Suprapubic skin (tissue), 4 donors: ENCODE data around the gene LRRN2. TPM values are rescaled to one million over a fixed set of nuclear protein-coding genes. Genes with fewer than 3 reads are reported as not detected.

Source experiments
- DNase-seq, 2 donors: peaks; one replicate each; pipeline ENCODE4 v3.0.0-alpha.2; 2019; ENCODE audit warnings: low spot score in 2 of 2
- H3K27ac ChIP-seq: fragments of 200-600 bp; sonication (generic); one replicate; pipeline ENCODE4 v1.5.1; 2019
- H3K27me3 ChIP-seq: fragments of 200-600 bp; sonication (generic); one replicate; pipeline ENCODE4 v1.5.1; 2019
- H3K36me3 ChIP-seq: fragments of 200-600 bp; sonication (generic); one replicate; pipeline ENCODE4 v1.5.1; 2019
- H3K4me1 ChIP-seq: fragments of 200-600 bp; sonication (generic); one replicate; pipeline ENCODE4 v1.5.1; 2019
- H3K4me3 ChIP-seq: fragments of 200-600 bp; sonication (generic); one replicate; pipeline ENCODE4 v1.5.1; 2019; ENCODE audit warnings: mild to moderate bottlenecking
- H3K9me3 ChIP-seq: fragments of 200-600 bp; sonication (generic); one replicate; pipeline ENCODE4 v1.5.1; 2019
- CTCF ChIP-seq, 2 donors: fragments of 200-600 bp in 1 of 2; fragments of 450-650 bp in 1 of 2; sonication (generic) in 1 of 2; IDR thresholded peaks; one replicate each; pipeline ENCODE4 v1.5.1; 2016 to 2019; ENCODE audit warnings: antibody characterized with exemption in 2 of 2, mild to moderate bottlenecking in 1 of 2, moderate library complexity in 1 of 2
- EP300 ChIP-seq: sonication (generic); formaldehyde crosslinking; IDR thresholded peaks from one replicate; pipeline ENCODE4 v1.6.1; 2017; ENCODE audit warnings: antibody characterized with exemption
- POLR2A ChIP-seq, 2 donors: fragments of 450-650 bp; IDR thresholded peaks; one replicate each; pipeline ENCODE4 v1.6.1; 2017; ENCODE audit warnings: antibody characterized with exemption in 2 of 2, mild to moderate bottlenecking in 2 of 2, moderate library complexity in 2 of 2
- POLR2AphosphoS5 ChIP-seq, 3 donors: sonication (generic); formaldehyde crosslinking; IDR thresholded peaks; one replicate each; pipeline ENCODE4 v1.6.1; 2017; ENCODE audit warnings: antibody characterized with exemption in 3 of 3
- WGBS: methylation state at CpG from one replicate; pipeline ENCODE4 v1.1.5; 2018; 5-methylcytosine and 5-hydroxymethylcytosine counted together
- total RNA-seq, 4 donors: library from RNA; depleted of rRNA; stranded (reverse); fragments of >200 nt; gene quantifications; one replicate each; pipeline ENCODE4 v1.1.0, GENCODE V29; 2016

LRRN2 gene
- total RNA-seq, 4 donors from 2014 or later: 0.19 to 0.85 (median 0.27) TPM

GRCh38 chr1:204591473-204592090, 94.0 kb downstream of the LRRN2 start:
- no peak overlapping the region for H3K27ac ChIP-seq
- H3K4me3 ChIP-seq: no peak overlapping the region
- WGBS: 73% methylated on average over 3 of the region's 3 CpGs
- no peaks in the 10 kb centered on the region for H3K27me3 ChIP-seq
- no peak for DNase-seq
- no peak for TF ChIP-seq POLR2AphosphoS5 (IDR thresholded peaks at IDR 0.05)
- TF ChIP-seq EP300: no peak
- TF ChIP-seq CTCF (IDR thresholded peaks at IDR 0.05): no peak
- H3K9me3 ChIP-seq: no peaks in the 10 kb centered on the region
- no peaks in the 10 kb centered on the region for H3K4me1 ChIP-seq
- H3K36me3 ChIP-seq: no peaks in the 10 kb centered on the region

GRCh38 chr1:204589409-204590038, 96.0 kb downstream of the LRRN2 start:
- Histone ChIP-seq H3K4me1 (no peaks in the 10 kb centered on the region), H3K4me3 (no peak overlapping the region), H3K27me3 (no peaks in the 10 kb centered on the region), H3K9me3 (no peaks in the 10 kb centered on the region), H3K36me3 (no peaks in the 10 kb centered on the region), H3K27ac (no peak overlapping the region)
- no peak for DNase-seq
- WGBS: 85% methylated on average over 8 of the region's 8 CpGs
- TF ChIP-seq EP300: no peak
- no peak for TF ChIP-seq POLR2AphosphoS5 (IDR thresholded peaks at IDR 0.05)
- no peak for TF ChIP-seq POLR2A (IDR thresholded peaks at IDR 0.05)
- TF ChIP-seq CTCF (IDR thresholded peaks at IDR 0.05): no peak

- H3K4me3 ChIP-seq: no peak overlapping the region
- WGBS: 65% methylated on average over 5 of the region's 5 CpGs
- TF ChIP-seq POLR2A (IDR thresholded peaks at IDR 0.05): no peak
- TF ChIP-seq CTCF (IDR thresholded peaks at IDR 0.05): no peak
- TF ChIP-seq POLR2AphosphoS5 (IDR thresholded peaks at IDR 0.05): no peak
- TF ChIP-seq EP300: no peak
- DNase-seq: no peak
- no peak overlapping the region for H3K27ac ChIP-seq
- H3K4me1 ChIP-seq: peaks cover 3% of the 10 kb centered on the region
- no peaks in the 10 kb centered on the region for H3K27me3 ChIP-seq
- H3K9me3 ChIP-seq: no peaks in the 10 kb centered on the region
- H3K36me3 ChIP-seq: no peaks in the 10 kb centered on the region
These were observed 96.7 kb downstream of the LRRN2 start for GRCh38 chr1:204588826-204589225.

DNA sequence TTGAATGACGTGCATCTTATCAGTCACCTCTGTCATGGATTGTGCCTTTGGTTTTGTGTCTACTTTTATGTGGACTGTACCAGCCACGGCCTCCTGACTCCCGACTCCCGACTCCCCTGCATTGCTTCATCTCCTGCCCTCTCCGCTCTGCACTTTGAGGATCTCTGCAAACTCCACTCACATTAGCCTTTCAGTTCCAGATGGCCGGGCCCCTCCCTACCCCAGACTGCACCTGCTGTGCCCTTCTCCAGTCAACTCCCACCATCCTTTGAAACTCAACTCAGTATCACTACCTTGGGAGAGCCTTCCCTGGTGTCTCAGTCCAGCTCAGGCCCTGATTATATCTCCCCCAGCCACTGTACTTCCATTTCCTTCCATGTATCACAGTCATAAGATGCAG, 97.9 kb downstream of the LRRN2 start:
- H3K4me1 ChIP-seq: peaks cover 3% of the 10 kb centered on the region
- H3K9me3 ChIP-seq: no peaks in the 10 kb centered on the region
- TF ChIP-seq POLR2AphosphoS5 (IDR thresholded peaks at IDR 0.05) (no peak), EP300 (no peak), CTCF (IDR thresholded peaks at IDR 0.05) (no peak), POLR2A (IDR thresholded peaks at IDR 0.05) (no peak)
- H3K4me3 ChIP-seq: no peak overlapping the region
- no peak for DNase-seq
- WGBS: 93% methylated on average over 6 of the region's 6 CpGs
- no peak overlapping the region for H3K27ac ChIP-seq
- no peaks in the 10 kb centered on the region for H3K36me3 ChIP-seq
- no peaks in the 10 kb centered on the region for H3K27me3 ChIP-seq

GRCh38 chr1:204584699-204585372, 100.7 kb downstream of the LRRN2 start:
- no peak for DNase-seq
- no peaks in the 10 kb centered on the region for H3K9me3 ChIP-seq
- H3K27ac ChIP-seq: no peak overlapping the region
- no peak for TF ChIP-seq POLR2AphosphoS5 (IDR thresholded peaks at IDR 0.05)
- TF ChIP-seq EP300: no peak
- no peak for TF ChIP-seq POLR2A (IDR thresholded peaks at IDR 0.05)
- TF ChIP-seq CTCF (IDR thresholded peaks at IDR 0.05): no peak
- 76% methylated on average over 9 of the region's 11 CpGs for WGBS
- no peaks in the 10 kb centered on the region for H3K27me3 ChIP-seq
- H3K4me3 ChIP-seq: no peak overlapping the region
- peaks cover 3% of the 10 kb centered on the region for H3K4me1 ChIP-seq
- no peaks in the 10 kb centered on the region for H3K36me3 ChIP-seq
